GM13977 (cell line): ENCODE results near the gene TKTL1.

Source experiments
- DNase-seq: peaks from one replicate; pipeline ENCODE4 v3.0.0; 2012; ENCODE audit warnings: low spot score
- in situ Hi-C: fragments of 300-500 bp; cut with MboI; formaldehyde crosslinking; loops from one replicate; pipeline ENCODE4 v1.12.0; 2022; ENCODE audit warnings: low sequenced_read_pairs, low pct_unique_long_range_greater_than_20kb, mixed read lengths, inconsistent platforms; ENCODE audit not compliant: unreplicated experiment
- TF ChIP-seq, protein P1 (sequence below): IDR thresholded peaks from 2 replicates; pipeline ENCODE4 v1.5.1; 2012; ENCODE audit warnings: mild to moderate bottlenecking, control low read depth; ENCODE audit not compliant: insufficient read depth; ENCODE audit errors: extremely low read depth, missing control alignments

TKTL1 gene

DNA sequence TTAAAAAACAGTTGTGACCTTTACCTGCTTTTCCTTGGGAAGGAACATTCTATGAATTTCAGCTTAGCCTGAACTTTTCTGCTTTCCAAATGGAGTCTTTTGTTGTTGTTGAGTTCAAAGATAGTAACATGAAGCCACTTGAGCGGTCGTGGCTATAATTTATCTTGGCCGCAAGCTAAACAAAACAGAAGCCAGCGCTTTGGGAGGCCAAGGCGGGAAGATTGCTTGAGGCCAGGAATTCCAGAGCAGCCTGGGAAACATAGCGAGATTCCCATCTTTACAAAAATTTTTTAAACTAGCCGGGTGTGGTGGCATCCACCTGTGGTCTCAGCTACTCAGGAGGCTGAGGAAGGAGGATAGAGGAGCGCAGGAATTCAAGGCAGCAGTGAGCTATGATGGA, 29.9 kb downstream of the TKTL1 start:
- in situ Hi-C loops, result no loop called here
- TF ChIP-seq, protein P1, sequence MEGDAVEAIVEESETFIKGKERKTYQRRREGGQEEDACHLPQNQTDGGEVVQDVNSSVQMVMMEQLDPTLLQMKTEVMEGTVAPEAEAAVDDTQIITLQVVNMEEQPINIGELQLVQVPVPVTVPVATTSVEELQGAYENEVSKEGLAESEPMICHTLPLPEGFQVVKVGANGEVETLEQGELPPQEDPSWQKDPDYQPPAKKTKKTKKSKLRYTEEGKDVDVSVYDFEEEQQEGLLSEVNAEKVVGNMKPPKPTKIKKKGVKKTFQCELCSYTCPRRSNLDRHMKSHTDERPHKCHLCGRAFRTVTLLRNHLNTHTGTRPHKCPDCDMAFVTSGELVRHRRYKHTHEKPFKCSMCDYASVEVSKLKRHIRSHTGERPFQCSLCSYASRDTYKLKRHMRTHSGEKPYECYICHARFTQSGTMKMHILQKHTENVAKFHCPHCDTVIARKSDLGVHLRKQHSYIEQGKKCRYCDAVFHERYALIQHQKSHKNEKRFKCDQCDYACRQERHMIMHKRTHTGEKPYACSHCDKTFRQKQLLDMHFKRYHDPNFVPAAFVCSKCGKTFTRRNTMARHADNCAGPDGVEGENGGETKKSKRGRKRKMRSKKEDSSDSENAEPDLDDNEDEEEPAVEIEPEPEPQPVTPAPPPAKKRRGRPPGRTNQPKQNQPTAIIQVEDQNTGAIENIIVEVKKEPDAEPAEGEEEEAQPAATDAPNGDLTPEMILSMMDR, result no peak
- no peak for DNase-seq

DNA sequence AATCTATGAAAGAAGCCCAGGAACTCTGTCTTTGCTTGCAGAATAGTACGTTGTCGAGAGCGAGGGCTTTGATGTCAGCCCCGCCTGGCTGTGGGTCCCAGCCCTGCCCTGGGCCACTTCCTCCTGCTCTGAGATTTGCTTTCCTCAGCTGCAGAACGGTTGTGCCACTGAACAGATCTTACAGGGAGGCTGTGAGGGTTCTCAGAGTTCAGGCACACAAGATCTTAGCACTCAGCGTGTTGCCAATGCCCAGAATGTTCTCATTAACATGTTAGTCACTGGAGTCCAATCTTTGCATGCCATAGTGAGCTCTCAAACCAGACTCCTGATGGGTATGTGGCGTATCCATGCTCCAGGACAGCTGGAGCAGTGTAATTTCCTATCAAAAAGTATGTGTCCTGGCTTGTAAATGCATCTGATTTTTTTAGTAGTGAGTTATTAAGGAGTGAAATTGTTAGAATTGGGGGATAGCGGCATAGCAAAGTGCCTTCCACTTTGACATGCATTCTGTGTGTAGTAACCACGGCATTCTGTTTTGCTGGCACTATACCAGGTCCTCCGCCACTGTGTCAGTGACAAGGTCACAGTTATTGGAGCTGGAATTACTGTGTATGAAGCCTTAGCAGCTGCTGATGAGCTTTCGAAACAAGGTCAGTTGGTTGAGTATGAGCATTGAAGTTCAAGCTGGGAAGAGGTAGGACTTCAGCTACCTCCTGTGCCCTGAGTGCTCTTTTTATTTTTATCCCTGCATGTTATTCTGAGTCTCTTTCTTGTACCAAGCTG, 31.6 kb downstream of the TKTL1 start:
- no peak for DNase-seq
- TF ChIP-seq, protein P1, result no peak
- in situ Hi-C loops, result no loop called here

DNA sequence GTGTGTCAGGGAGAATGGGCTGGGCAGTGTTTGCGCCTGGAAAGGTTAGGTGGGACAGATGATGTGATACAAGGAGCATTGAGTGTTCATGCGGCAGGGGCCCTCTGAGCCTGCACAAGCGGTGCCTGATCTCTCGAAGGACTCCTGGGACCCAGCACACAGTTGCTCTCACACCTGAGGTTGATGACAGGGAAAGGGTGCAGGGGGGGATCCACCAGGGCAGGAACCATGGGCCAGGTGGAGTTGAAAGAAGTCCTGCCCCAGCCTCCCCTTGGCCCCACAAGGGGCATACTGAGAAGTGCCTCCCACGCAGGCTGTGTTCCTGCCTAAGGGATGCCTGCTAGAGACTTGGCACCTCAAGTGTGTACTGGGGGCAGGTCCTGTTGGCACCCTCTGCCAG, 33.1 kb downstream of the TKTL1 start:
- in situ Hi-C loops, result no loop called here
- TF ChIP-seq, protein P1, result no peak
- no peak for DNase-seq

DNA sequence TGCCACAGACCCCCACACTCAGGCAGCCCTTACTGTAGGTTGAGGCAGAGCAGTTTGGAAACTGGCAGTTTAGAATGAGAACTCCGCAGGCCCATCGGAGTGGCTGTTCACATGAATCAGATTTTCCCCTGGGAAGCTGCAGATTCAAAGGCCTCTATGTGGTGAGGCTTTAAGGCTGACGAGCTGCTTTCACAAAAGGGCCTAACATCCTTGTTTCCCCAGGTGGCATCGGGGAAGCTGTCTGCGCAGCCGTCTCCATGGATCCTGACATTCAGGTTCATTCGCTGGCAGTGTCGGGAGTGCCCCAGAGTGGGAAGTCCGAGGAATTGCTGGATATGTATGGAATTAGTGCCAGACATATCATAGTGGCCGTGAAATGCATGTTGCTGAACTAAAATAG, 33.7 kb downstream of the TKTL1 start:
- in situ Hi-C loops, result no loop called here
- DNase-seq, result no peak
- TF ChIP-seq, protein P1, result no peak

DNA sequence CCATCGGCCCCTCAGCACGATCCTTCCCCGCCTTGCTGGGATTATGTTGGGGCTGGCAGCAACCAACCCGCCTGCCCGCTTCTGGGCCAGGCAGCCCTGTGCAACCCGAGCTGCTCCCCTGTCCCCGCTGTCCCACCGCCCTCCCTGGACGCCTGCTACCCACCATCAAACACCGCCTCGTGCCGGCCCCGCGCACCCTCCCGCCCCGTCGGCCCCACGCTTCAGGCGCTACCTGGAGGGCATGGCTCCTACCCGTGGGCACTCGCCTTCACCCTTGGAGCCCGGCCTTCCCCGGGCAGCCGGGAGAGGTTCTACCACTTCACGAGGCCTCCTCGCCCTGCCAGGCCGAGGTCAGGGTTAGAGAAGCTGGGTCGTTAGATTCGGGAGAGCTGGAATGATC, 37.0 kb downstream of the TKTL1 start:
- TF ChIP-seq, protein P1, result no peak
- no peak for DNase-seq
- in situ Hi-C loops, result no loop called here

DNA sequence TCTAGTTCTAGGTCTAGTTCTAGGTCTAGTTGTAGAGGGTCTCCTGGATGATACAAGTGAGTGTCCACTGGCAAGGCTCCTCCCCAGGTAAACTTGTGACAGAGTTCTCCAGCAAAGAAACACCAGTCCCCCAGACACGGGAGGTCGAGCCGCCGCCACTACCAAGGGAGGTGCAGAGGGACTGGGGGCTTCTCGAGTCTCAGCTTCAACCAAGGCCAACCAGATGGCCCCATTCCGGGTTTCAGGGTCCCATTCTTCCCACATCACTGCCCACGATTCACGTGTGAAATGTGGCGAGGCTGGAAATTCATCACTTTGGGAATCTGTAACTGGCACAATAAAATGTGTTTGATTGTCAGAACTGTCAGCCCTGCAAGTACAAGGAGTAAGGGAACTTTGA, 37.5 kb downstream of the TKTL1 start:
- TF ChIP-seq, protein P1, result no peak
- in situ Hi-C loops, result no loop called here
- no peak for DNase-seq
